Trophoblast cell (in vitro differentiated cells and primary cell): Measurements from ENCODE around the gene USO1. TPM values are rescaled to one million over a fixed set of nuclear protein-coding genes. Genes with fewer than 3 reads are reported as not detected.

Experiments
- DNase-seq, 2 donors: peaks; one replicate each; pipeline ENCODE4 v3.0.0-alpha.2; 2016
- H2AFZ ChIP-seq: 2 replicates; pipeline ENCODE4 v1.6.1; 2013; ENCODE audit warnings: low read length, moderate library complexity, mild to moderate bottlenecking; ENCODE audit not compliant: insufficient read depth, poor library complexity
- H2AK5ac ChIP-seq: 2 replicates; pipeline ENCODE4 v1.6.1; 2013; ENCODE audit warnings: mild to moderate bottlenecking, low read length
- H2BK120ac ChIP-seq: 2 replicates; pipeline ENCODE4 v1.6.1; 2013; ENCODE audit warnings: low read length, mild to moderate bottlenecking, moderate library complexity; ENCODE audit not compliant: insufficient read depth, poor library complexity
- H2BK12ac ChIP-seq: 2 replicates; pipeline ENCODE4 v1.6.1; 2013; ENCODE audit warnings: mild to moderate bottlenecking, low read length, moderate library complexity
- H2BK5ac ChIP-seq: 2 replicates; pipeline ENCODE4 v1.6.1; 2013; ENCODE audit warnings: low read length, low read depth, moderate library complexity, mild to moderate bottlenecking; ENCODE audit not compliant: poor library complexity
- H3K14ac ChIP-seq: 2 replicates; pipeline ENCODE4 v1.6.1; 2013; ENCODE audit warnings: mild to moderate bottlenecking, low read length
- H3K18ac ChIP-seq: 2 replicates; pipeline ENCODE4 v1.6.1; 2013; ENCODE audit warnings: mild to moderate bottlenecking, low read length
- H3K23ac ChIP-seq: 2 replicates; pipeline ENCODE4 v1.6.1; 2013; ENCODE audit warnings: low read length
- H3K27ac ChIP-seq: 2 replicates; pipeline ENCODE4 v1.5.1; 2013; ENCODE audit warnings: low read depth, mild to moderate bottlenecking, inconsistent platforms, low read length, moderate library complexity
- H3K27me3 ChIP-seq: 2 replicates; pipeline ENCODE4 v1.6.1; 2013; ENCODE audit warnings: inconsistent platforms, mild to moderate bottlenecking, low read length, moderate library complexity; ENCODE audit not compliant: insufficient read depth
- H3K36me3 ChIP-seq, 2 experiments: 1 replicate in 1 of 2; 2 replicates in 1 of 2; pipeline ENCODE4 v1.6.1; 2013; ENCODE audit warnings: low read length in 2 of 2, mild to moderate bottlenecking in 2 of 2, moderate library complexity in 1 of 2; ENCODE audit not compliant: insufficient read depth in 2 of 2, control insufficient read depth in 1 of 2
- H3K4ac ChIP-seq: 2 replicates; pipeline ENCODE4 v1.6.1; 2013; ENCODE audit warnings: low read depth, mild to moderate bottlenecking, low read length, moderate library complexity
- H3K4me1 ChIP-seq, 2 experiments: 1 replicate in 1 of 2; 2 replicates in 1 of 2; pipeline ENCODE4 v1.6.1; 2013; ENCODE audit warnings: low read length in 2 of 2, mild to moderate bottlenecking in 2 of 2, moderate library complexity in 1 of 2; ENCODE audit not compliant: insufficient read depth in 2 of 2, control insufficient read depth in 1 of 2
- H3K4me2 ChIP-seq: 2 replicates; pipeline ENCODE4 v1.6.1; 2013; ENCODE audit warnings: inconsistent platforms, mild to moderate bottlenecking, low read length, moderate library complexity
- H3K4me3 ChIP-seq: 2 replicates; pipeline ENCODE4 v1.5.1; 2013; ENCODE audit warnings: mild to moderate bottlenecking, low read depth, low read length, inconsistent platforms
- H3K79me1 ChIP-seq: one replicate; pipeline ENCODE4 v1.6.1; 2013; ENCODE audit warnings: low read length
- H3K79me2 ChIP-seq: 2 replicates; pipeline ENCODE4 v1.6.1; 2013; ENCODE audit warnings: low read length, mild to moderate bottlenecking; ENCODE audit not compliant: control insufficient read depth, insufficient read depth, poor library complexity
- H3K9ac ChIP-seq: 2 replicates; pipeline ENCODE4 v1.6.1; 2013; ENCODE audit warnings: mild to moderate bottlenecking, low read length
- H3K9me3 ChIP-seq: 2 replicates; pipeline ENCODE4 v1.6.1; 2013; ENCODE audit warnings: low read depth, mild to moderate bottlenecking, control low read depth, inconsistent platforms, low read length; ENCODE audit not compliant: insufficient read depth
- H4K12ac ChIP-seq: 2 replicates; pipeline ENCODE4 v1.6.1; 2013; ENCODE audit warnings: low read depth, mild to moderate bottlenecking, low read length, moderate library complexity
- H4K8ac ChIP-seq: 2 replicates; pipeline ENCODE4 v1.6.1; 2013; ENCODE audit warnings: low read depth, mild to moderate bottlenecking, low read length, moderate library complexity
- H4K91ac ChIP-seq: one replicate; pipeline ENCODE4 v1.6.1; 2013; ENCODE audit warnings: low read depth, mild to moderate bottlenecking, low read length, moderate library complexity
- WGBS: extraction: QIAGEN DNeasy Blood & Tissue Kit; methylation state at CpG from one replicate; pipeline ENCODE4 v1.1.7; 2013; ENCODE audit warnings: missing lambda C conversion rate; ENCODE audit not compliant: insufficient read length, insufficient coverage; ENCODE audit errors: extremely low coverage; 5-methylcytosine and 5-hydroxymethylcytosine counted together
- polyA plus RNA-seq: library from polyadenylated mRNA; stranded (reverse); fragments of 200-250 nt; gene quantifications from 2 replicates; pipeline ENCODE4 v1.2.3, GENCODE V29; 2013

Gene USO1, protein sequence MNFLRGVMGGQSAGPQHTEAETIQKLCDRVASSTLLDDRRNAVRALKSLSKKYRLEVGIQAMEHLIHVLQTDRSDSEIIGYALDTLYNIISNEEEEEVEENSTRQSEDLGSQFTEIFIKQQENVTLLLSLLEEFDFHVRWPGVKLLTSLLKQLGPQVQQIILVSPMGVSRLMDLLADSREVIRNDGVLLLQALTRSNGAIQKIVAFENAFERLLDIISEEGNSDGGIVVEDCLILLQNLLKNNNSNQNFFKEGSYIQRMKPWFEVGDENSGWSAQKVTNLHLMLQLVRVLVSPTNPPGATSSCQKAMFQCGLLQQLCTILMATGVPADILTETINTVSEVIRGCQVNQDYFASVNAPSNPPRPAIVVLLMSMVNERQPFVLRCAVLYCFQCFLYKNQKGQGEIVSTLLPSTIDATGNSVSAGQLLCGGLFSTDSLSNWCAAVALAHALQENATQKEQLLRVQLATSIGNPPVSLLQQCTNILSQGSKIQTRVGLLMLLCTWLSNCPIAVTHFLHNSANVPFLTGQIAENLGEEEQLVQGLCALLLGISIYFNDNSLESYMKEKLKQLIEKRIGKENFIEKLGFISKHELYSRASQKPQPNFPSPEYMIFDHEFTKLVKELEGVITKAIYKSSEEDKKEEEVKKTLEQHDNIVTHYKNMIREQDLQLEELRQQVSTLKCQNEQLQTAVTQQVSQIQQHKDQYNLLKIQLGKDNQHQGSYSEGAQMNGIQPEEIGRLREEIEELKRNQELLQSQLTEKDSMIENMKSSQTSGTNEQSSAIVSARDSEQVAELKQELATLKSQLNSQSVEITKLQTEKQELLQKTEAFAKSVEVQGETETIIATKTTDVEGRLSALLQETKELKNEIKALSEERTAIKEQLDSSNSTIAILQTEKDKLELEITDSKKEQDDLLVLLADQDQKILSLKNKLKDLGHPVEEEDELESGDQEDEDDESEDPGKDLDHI
- polyA plus RNA-seq, result 66.2 and 67.9 TPM in 2 replicates

DNA sequence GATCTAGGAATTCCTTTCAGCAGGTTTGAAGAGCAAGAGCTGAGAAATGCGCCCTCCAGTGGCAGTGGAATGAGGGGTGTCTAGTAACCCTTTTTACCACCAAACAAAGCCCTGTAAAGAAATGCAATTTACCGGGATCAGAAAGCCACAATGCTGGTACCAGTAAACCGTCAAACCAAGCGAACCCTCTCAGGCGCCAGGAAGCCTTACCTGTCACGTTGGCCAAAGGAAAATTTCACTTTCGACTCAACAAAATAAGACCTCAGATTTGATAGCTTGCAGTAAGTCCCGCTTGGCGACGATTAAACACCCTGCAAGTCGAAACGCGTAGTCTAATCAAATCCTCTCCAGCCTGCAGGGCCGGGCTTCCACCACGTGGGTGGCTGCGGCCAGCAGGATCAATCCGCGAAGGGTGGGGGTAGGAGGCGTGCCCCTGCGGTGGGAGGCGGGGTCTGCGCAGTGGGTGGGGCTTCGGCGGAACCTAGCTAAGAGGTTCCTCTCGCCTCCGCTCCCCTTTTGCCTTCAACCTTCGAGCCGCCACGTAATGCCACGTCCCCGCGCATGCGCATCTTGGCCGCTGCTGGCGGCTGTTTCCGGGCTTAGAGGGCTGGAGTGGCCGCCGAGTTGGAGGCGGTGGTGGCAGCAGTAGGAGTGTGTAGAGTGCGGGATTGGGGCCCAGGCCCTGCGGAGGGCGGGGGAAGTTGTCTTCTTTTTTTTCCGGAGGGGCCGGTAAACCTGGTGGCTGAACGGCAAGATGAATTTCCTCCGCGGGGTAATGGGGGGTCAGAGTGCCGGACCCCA, at the start of gene USO1:
Gene USO1, plus strand, starts transcription at position 512 of the 801 bp plus-strand sequence. Its CDS starts 243 bp downstream, at position 755.
- H2BK5ac ChIP-seq, result peak within 1 kb of the TSS; percentile 89
- peak within 1 kb of the TSS; percentile 96 for H4K91ac ChIP-seq
- H2BK12ac ChIP-seq, result no peak within 1 kb of the TSS
- peak within 1 kb of the TSS; percentile 91 for H3K27ac ChIP-seq
- peak within 1 kb of the TSS; percentile 98 for H3K18ac ChIP-seq
- H2AK5ac ChIP-seq, result peak within 1 kb of the TSS; percentile 95
- peaks cover 0 to 7% of the 10 kb centered on the region in 2 experiments for H3K4me1 ChIP-seq
- peak; percentile 99 to 100 for DNase-seq
- no peak within 1 kb of the TSS for H3K23ac ChIP-seq
- H2BK120ac ChIP-seq, result peak within 1 kb of the TSS; percentile 90
- H3K9ac ChIP-seq, result peak within 1 kb of the TSS; percentile 94
- no peaks in the 10 kb centered on the region for H3K27me3 ChIP-seq
- H4K8ac ChIP-seq, result peak within 1 kb of the TSS; percentile 97
- no CpG with 5 or more reads among the region's 48 CpGs for WGBS
- H3K4ac ChIP-seq, result peak within 1 kb of the TSS; percentile 90
- H4K12ac ChIP-seq, result peak within 1 kb of the TSS; percentile 97
- H3K79me1 ChIP-seq, result peaks cover 10% of the 10 kb centered on the region
- no peaks in the 10 kb centered on the region for H3K9me3 ChIP-seq
- peak within 1 kb of the TSS; percentile 92 for H3K4me3 ChIP-seq
- H2AFZ ChIP-seq, result peak within 1 kb of the TSS; percentile 96
- H3K36me3 ChIP-seq, result peaks cover 0 to 3% of the 10 kb centered on the region in 2 experiments
- H3K14ac ChIP-seq, result peak within 1 kb of the TSS; percentile 97
- H3K4me2 ChIP-seq, result peak within 1 kb of the TSS; percentile 86
- H3K79me2 ChIP-seq, result peaks cover 14% of the 10 kb centered on the region

DNA sequence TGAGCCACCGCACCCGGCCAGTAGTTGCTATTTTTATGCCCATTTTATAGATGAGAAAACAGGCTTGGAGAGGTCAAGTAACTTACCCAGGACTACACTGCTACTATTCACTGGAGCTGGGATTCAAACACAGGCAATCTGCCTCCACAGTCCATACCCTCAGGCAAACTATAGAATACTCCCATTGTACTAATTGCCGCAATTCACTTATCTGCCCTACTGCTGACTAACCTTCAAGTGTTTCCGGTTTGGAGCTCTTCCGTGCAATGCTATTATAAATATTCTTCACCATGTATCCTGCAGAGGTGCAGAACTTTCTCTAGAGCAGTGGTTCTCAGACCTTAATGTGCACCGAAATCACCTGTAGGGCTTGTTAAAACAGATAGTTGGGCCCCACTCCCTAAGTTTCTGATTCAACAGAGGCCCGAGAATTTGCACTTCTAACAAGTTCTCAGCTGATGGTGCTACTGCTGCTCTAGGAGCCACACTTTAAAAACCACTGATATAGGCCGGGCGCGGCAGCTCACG, 49.3 kb upstream of the USO1 start:
- no CpG with 5 or more reads among the region's 11 CpGs for WGBS

DNA sequence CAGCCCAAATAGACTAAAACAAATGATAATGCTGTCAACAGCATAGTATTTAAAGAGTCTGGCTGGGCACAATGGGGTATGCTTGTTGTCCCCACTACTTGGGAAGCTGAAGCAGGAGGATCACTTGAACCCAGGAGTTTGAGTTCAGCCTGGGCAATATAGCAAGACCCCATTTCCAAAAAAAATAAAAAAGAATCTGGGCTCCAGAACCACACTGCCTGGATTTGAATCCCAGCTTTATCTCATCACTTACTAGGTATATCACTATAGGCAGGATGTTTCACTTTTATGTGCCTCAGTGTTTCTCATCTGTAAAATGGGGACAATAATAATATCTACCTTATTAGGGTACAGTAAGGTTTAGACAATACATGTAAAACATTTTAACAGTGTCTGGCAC, 45.9 kb upstream of the USO1 start:
- Histone ChIP-seq H3K4me1 (peaks cover 0 to 4% of the 10 kb centered on the region in 2 experiments), H2BK5ac (no peak overlapping the region), H3K27me3 (no peaks in the 10 kb centered on the region), H3K23ac (no peak overlapping the region), H3K27ac (no peak overlapping the region), H3K79me2 (no peaks in the 10 kb centered on the region), H3K18ac (no peak overlapping the region), H3K79me1 (peaks cover 3% of the 10 kb centered on the region), H3K14ac (no peak overlapping the region), H2AFZ (no peak overlapping the region), H3K4me2 (no peak overlapping the region), H4K8ac (no peak overlapping the region), H4K91ac (no peak overlapping the region), H2BK120ac (no peak overlapping the region), H3K4ac (no peak overlapping the region), H2AK5ac (no peak overlapping the region), H3K9ac (no peak overlapping the region), H3K36me3 (no peaks in the 10 kb centered on the region), H3K4me3 (no peak overlapping the region), H3K9me3 (no peaks in the 10 kb centered on the region), H2BK12ac (no peak overlapping the region), H4K12ac (no peak overlapping the region)
- DNase-seq, result no peak

More for the DNA sequence above, 49.3 kb upstream of the USO1 start:
- Histone ChIP-seq H2BK5ac (no peak overlapping the region), H2AFZ (no peak overlapping the region), H3K9ac (no peak overlapping the region), H3K14ac (no peak overlapping the region), H2BK120ac (no peak overlapping the region), H3K36me3 (no peaks in the 10 kb centered on the region), H3K4me2 (no peak overlapping the region), H3K4ac (no peak overlapping the region), H3K4me1 (peaks cover 0 to 4% of the 10 kb centered on the region in 2 experiments), H3K23ac (no peak overlapping the region), H3K4me3 (no peak overlapping the region), H4K12ac (no peak overlapping the region), H2AK5ac (no peak overlapping the region), H3K9me3 (no peaks in the 10 kb centered on the region), H2BK12ac (no peak overlapping the region), H3K79me2 (peaks cover 10% of the 10 kb centered on the region), H3K27me3 (no peaks in the 10 kb centered on the region), H3K79me1 (peaks cover 12% of the 10 kb centered on the region), H3K27ac (no peak overlapping the region), H4K91ac (no peak overlapping the region), H3K18ac (no peak overlapping the region), H4K8ac (no peak overlapping the region)
- peak; percentile 15 to 43 for DNase-seq

DNA sequence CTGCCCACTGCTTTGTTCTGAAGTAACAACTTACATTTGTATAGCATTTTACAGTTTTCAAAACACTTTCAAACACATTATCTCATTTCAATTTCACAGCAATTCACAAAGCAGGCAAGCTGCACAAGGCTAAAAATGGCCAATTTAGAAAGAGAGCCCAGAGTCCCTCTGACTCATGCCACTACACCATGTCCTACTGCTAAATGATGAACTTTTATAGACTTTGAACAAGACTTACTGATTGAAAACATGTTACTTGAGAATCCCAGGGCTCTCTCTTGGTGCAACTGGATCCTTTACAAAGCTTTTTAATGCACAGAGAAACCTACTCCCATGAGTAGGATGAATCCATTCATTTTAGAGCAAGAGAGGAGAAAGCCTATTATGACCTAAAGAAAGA, 45.4 kb upstream of the USO1 start:
- Histone ChIP-seq H2BK120ac (no peak overlapping the region), H4K91ac (no peak overlapping the region), H4K12ac (no peak overlapping the region), H2BK12ac (no peak overlapping the region), H3K18ac (no peak overlapping the region), H2AFZ (no peak overlapping the region), H3K27me3 (no peaks in the 10 kb centered on the region), H3K4me1 (peaks cover 0 to 3% of the 10 kb centered on the region in 2 experiments), H3K23ac (no peak overlapping the region), H3K27ac (no peak overlapping the region), H3K14ac (no peak overlapping the region), H3K4ac (no peak overlapping the region), H3K4me2 (no peak overlapping the region), H3K36me3 (no peaks in the 10 kb centered on the region), H3K79me1 (no peaks in the 10 kb centered on the region), H2BK5ac (no peak overlapping the region), H3K4me3 (no peak overlapping the region), H3K9me3 (no peaks in the 10 kb centered on the region), H4K8ac (no peak overlapping the region), H3K79me2 (no peaks in the 10 kb centered on the region), H3K9ac (no peak overlapping the region), H2AK5ac (no peak overlapping the region)
- no peak for DNase-seq
